ENCODE measurements around the gene COA1.

- TF ChIP-seq CTCF (IDR thresholded peaks at IDR 0.05) (no peak), POLR2A (IDR thresholded peaks at IDR 0.05) (no peak)
Measured at GRCh38 chr7:43609097-43609496, 120.2 kb downstream of the COA1 start.

Data from lower leg skin (tissue), 3 donors.